Measurements from ENCODE around the gene CEP70.

DNA sequence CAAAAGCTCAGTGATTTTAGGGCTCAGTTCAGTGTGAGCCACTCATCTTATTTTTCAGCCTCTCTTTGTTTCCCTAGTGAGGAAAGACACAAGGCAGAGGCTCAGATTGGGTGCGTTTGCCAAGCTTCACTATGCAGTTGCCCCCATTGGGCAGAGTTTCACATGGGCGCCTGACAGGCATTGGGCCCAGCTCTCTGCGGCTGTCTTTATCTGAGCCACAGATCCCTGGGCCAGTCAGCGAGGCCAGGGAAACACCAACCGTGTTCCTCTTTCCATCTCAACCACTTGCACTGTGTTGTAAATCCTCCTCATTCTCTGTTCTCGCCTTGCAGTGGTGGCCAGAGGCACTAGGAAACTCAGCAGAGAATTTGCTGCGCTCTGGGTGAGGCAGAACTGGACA is 148.8 kb downstream of the CEP70 start:
- TF ChIP-seq, protein P1, sequence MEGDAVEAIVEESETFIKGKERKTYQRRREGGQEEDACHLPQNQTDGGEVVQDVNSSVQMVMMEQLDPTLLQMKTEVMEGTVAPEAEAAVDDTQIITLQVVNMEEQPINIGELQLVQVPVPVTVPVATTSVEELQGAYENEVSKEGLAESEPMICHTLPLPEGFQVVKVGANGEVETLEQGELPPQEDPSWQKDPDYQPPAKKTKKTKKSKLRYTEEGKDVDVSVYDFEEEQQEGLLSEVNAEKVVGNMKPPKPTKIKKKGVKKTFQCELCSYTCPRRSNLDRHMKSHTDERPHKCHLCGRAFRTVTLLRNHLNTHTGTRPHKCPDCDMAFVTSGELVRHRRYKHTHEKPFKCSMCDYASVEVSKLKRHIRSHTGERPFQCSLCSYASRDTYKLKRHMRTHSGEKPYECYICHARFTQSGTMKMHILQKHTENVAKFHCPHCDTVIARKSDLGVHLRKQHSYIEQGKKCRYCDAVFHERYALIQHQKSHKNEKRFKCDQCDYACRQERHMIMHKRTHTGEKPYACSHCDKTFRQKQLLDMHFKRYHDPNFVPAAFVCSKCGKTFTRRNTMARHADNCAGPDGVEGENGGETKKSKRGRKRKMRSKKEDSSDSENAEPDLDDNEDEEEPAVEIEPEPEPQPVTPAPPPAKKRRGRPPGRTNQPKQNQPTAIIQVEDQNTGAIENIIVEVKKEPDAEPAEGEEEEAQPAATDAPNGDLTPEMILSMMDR (IDR thresholded peaks at IDR 0.05): no peak
- TF ChIP-seq POLR2A (IDR thresholded peaks at IDR 0.05): no peak
